HG03378 (cell line): ENCODE measurements around the gene RAD51B.
"Not testable (repeated sequence)": the region's sequence is repeated elsewhere in the genome, so short reads cannot be mapped to it uniquely, and the experiment has no call there.

Source experiments
- ATAC-seq: cut with Tn5 transposase; IDR thresholded peaks from one replicate; pipeline ENCODE4 v1.9.1; 2021; ENCODE audit warnings: mild to moderate bottlenecking, moderate library complexity; ENCODE audit not compliant: unreplicated experiment

RAD51B gene

DNA sequence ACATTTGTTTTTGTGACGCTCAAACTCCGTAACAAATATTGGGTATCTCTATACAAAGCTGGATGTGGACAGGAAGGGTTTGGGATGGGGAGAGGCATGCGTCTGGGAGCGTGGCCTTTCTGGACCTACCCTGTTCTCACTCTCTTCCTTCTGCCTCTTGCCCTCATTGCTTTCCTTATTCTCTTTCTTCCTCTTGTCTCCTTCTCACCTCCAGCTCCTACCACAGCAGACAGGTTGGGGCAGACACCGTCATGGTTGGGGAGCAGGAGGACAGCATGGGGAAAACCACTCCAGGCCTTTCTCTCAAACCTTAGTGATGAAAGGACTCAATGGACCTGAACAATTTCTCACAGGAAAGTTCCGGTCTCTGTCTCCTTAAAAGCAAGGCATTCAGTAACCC lies 465.3 kb downstream of the RAD51B start:
- no peak for ATAC-seq

DNA sequence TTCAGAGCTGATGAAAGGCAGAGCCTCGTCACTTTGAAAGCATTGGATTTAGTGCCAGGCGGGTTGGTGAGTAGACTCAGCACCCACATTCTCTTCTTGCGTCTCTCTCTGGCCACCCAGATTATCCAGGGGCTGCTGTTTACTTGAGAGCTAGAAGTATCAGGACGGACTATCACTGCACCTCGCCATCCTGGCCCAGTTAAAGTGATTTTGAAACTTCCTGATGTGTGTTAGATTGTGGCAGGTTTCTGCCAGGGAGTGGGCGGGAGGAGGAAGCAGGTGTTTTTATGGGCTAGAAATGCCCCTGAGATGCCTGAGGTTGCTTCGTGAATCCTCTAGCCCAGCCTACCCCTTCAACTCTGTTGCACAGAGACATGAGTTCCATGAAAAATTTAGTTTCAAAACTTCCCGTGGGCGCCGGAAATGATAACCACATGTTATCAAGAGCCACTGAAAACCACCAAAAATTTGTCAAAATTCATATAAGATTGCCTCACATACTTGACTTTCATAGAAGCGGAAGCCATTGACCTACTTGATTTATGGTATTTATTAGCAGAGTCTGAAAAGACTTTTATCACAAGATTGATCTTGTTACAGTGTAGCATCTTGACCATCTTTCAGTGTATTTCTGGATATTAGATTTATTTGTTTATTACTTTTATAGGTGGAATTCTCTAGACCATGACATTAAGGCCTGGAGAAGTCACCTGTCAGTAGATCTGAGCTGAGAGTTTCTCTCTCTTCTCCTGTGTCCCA lies 466.0 kb downstream of the RAD51B start:
- no peak for ATAC-seq

DNA sequence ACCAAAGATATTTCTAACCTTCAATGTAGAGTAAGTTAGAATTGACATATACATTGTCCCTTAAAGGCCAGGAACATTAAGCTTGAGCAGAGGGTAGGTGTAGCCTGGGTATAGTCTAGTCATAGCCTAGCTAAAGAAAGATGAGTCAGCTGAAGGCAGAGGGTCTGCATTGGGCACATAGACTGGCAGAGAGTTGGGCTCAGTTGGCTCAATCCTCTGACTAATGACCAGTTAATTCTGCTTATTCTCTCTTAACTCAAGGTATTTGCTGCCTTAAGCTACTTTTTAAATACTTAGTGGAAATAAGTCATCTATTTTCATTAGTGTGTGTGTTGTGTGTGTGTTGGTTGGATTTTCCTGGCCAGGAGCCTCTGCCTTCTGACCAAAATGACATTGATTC lies 467.1 kb downstream of the RAD51B start:
- no peak for ATAC-seq

DNA sequence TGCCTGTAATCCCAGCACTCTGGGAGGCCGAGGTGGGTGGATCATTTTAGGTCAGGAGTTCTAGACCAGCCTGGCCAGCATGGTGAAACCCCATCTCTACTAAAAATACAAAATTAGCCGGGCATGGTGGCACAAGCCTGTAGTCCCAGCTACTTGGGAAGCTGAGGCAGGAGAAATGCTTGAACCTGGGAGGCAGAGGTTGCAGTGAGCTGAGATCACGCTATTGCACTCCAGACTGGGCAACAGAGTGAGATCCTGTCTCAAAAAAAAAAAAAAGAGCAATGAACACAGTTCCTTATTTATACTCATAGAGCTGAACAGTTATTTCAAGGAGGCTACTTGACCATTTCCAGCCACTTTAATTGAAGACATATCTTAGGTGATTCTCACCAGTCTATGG lies 469.9 kb downstream of the RAD51B start:
- not testable (repeated sequence) for ATAC-seq

DNA sequence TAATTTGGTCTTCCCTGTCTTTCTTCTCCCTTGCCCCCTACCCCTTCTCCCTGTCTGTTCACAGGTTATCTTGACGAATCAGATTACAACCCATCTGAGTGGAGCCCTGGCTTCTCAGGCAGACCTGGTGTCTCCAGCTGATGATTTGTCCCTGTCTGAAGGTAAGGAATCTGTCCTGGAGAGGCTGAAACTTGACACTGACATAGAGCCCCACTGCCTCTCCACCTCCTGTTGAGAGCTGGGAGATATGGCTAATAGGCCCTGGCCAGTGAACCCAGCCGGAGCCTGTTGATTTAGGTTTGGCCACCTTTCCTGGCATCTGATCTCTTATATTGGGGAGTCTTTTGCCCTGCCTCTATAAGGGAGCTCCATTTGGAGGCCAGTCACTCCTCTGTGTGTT lies 472.2 kb downstream of the RAD51B start:
- ATAC-seq = no peak

DNA sequence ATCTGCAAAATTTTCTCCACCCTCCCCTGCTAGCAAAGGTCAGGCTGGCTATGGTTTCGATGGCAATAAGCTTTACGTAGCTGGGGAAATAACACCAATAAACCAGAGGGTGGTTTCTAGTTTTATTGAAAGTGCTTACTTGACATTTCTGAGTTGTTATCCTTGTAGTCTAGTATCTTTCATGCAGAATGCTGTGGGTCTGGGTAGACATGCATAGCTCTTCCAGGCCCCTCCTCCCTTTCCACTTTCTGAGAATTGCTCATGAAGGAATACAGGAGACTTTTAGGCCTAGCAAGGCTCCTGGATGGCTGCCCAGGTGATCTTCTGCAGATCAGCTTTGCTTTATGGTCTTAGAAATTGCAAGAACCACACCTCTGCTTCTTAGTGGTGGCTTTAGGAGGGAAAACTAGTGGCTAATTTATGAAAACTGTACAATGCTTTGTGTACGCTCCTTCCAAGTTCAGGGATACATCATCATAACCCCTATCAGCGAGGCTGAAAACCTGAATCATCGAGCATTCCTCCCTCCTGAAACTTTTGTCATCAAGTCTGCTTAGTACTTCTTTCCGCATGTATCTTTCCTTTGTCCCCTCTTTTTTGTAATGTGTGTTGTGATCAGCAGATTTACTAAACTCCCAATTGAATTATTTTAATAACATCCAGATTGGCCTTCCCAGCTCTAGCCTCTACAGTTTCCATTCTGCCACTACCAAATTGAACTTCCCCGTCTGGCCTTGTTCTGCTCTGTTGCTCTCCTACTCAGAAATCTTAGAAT lies 473.0 kb downstream of the RAD51B start:
- no peak for ATAC-seq

DNA sequence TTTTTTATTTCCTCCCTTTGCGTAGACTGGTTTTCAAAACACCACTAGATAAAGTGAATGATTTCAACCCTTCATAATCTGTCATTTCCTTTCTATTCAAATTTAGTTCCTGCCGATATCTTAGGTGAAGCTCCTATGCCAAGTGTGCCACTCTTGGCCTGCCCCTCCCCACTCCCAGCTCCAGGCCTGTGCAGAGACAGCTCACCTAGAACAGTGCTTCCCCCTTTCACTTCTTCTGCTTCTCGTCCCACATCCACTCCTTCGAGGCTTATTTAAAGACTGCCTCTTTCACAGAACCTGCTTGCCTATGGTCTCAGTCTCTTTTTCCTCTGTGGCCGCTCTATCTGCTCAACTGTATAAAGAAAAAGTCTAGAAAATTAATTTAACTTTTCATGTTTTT lies 473.8 kb downstream of the RAD51B start:
- no peak for ATAC-seq

DNA sequence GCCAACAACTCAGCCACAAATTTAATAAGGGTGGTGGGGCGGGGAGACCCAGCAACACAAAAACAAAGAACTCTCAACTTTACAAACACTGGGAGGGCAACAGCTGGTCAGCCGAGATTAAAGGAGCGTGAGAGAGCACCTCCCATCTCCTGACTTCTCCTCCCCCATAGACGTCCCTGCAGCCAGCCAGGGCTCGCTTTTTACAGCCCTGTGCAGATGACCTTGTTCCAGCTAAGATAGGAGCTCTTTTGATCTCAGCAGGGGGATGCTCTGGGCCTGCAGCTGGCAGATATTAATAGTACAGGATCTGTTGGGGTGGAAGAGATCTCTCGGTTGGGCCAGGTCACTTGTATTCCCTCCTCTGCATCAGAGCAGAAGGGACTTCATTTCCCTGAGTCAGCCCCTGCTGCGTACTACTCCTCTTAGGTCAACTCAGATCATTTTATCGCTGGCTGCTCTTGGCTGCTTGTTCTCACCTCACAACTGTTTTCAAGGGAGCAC lies 475.8 kb downstream of the RAD51B start:
- ATAC-seq = no peak

DNA sequence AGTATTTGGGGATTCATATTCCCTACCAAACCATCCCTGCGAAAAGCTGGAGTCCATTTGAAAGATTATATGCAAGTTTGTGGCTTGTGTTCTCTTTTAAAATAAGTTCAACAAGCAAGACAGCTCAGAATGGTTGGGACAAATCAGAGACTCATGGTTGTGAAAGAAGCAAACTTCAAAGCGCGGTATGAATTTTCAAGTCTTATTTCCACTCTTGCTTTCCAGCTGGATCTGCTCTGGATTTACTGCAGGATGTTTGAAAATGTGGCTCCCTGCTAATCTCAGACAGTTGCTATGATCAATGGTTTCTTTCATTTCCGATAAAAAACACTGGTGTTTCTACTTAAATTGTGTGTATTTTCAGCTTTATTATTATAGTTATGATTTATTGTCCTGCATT lies 477.5 kb downstream of the RAD51B start:
- ATAC-seq = no peak

DNA sequence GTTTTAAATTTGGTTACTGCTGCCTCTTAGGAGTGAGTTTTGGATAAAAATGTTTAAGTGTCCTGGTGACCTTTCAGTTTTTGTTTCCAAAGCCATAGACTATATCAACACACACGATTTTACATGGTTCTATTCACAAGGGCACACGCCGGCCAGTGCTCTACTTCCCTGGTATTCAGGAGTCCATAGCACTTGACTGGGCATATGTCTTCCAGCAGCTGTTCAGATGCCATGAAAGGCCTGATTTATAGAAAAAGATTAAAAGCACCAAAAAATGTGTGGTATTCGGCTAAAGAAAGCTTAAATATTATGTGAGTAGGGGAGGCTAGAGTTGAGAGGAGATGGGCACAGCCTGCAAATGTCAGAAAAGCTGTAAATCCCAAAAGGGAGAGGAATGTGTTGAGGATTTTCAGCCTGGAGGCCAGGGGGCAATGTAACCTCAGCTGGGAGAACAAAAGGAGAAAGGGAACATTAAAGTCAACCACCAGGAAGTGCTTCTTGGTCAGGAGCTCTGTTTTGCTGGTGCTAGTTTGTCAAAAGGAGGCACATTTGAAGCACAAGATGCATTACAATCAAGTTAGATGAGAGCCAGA lies 478.4 kb downstream of the RAD51B start:
- ATAC-seq = no peak

DNA sequence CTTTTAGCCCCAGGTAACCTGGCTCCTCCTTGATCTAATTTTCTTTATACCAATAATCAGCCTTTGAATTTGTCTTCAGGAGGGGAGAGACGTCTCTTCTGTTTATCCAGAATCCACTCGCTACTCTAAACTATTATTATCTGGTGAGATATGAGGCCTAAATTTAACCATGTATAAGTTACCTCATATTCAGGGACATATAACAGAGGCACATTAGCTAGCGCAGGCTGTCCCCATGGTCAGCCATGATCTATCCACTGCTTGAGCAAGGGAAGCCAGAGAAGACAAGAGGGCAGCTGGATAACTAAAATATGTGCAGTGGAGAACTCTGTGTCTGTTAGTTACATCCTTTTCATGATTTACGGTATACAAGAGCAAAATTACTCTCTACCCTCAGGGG lies 481.0 kb downstream of the RAD51B start:
- ATAC-seq = no peak

DNA sequence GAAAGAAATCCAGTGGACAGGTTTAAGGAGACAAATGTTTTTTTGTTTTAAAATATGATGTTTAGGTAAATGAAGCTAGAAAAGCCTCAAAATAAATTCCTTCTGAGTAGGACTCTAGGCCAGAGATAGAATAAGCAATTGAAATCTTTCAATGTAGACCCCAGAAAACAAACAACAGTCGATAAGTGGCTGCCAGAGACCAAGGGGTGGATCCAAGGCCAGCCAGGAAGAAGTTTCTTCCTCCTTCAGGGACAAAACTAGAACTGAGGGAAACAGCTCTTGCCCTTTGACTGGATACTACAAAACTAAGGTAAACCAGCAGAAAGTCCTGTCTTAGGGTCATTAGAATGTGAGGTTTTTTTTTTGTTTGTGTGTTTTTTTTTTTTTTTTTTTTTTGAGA lies 481.6 kb downstream of the RAD51B start:
- no peak for ATAC-seq

DNA sequence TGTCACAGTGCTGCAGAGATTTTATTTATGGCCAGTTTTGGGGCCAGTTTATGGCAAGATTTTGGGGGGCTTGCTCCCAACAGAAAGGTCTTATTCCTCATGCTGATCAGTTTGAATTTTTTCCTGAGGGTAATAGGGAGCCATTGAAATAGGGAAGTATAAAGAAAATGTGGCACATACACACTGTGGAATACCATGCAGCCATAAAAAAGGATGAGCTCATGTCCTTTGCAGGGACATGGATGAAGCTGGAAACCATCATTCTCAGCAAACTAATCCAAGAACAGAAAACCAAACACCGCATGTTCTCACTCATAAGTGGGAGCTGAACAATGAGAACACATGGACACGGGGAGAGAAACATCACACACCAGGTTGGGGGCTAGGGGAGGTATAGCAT lies 483.4 kb downstream of the RAD51B start:
- not testable (repeated sequence) for ATAC-seq

DNA sequence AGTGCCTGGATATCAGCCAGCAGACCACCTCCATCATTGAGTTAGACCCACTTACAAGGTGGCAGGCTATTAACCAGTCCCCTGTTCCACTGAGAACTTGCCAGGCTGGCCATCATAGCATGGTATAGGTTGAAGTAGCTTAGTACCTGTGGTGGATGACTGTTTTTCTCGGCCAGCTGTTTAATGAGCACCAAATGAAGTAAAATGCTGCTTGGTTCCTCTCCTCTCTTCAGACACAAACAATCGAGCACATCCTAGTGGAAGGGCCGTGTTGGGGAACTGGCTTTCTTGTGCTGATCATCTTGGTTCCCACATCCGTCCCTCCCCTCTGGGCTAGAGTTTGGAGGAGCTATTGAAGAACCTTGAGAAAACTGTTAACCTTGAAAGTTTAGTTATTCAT lies 486.2 kb downstream of the RAD51B start:
- peak; percentile 24 for ATAC-seq

DNA sequence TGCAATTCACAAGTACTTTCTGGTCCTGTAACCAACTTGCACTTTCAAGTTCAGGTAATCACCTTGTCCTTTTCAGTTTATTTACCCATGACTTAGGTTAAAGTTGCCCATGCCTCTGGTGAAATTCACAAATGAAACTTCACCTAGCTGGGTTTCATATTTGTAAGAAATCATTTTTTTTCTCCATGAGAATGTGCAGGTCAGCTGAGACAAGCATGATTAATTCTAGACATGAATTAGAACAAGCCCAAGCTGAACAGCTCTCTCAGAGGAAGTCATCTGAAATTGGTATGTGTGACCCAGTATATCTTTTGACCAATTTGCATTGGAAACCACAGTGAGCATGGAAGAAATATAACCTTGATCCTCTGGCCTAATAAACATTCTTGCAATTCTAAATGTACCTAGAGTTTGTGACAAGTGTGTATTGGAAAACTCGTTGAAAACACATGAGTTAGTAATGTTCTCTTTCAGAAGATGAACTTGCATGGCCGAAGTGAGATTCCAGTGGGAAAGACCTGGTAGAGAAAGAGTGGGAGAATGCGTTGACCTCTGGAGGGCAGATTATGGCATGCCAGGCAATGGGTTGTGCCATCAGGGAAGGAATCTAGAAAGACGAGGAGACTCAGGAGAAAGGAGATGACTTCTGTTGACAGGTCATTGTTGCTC lies 486.8 kb downstream of the RAD51B start:
- peak; percentile 77 for ATAC-seq

DNA sequence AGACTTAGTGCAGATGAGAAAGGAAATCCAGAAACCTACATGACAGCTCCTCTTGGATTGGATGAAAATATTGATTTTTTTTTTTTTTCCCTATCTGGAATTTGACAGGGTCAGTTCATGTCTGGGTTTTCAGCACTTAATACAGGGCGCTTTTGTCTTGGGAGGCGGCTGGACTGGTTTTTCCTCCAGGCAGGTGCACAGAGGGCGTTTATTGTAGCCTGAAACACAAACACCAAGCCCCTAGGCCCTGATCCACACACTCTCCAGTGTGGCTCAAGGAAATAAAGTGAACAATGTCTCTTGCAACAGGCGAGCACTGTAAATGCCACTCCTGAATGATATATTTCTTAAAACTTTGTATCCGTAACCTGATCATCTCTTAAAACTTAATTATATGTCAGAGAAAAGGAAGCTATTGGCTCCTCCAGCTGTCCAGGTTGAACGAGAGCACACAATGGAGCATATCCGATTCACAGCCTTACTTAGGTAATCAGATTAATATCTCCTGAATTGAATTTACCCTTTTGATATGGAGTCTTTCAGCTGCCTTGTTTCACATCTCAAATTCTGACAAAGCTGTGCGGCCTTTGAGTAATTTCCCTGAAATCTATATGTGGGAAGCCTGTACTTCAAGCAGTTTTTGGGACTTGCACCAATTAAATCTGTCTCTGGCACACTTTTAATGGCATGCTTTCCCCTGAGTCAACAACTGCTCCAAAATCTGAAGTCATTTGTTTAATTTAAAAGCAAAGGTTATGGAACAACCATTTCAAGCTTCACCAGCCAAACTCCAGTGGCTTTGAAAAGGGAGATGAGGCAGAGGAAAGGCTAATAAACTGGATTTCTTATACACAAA lies 487.6 kb downstream of the RAD51B start:
- no peak for ATAC-seq

DNA sequence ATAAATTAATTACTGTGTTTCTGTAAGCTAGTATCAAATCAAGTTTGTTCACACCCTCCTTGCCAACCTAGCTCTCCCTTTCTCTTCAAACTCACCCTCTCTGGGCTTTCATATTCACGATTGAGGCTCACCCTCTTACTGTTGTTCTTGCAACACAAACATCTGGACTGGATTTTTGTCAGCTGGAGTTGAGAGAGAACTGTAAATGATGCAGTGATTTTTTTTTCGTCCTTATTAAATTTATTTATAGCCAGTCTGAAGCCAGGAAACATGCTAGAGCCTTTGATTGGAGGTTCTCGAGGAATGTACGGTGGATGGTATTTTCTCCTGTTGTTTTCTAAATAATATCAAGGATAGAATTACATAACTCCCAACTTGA lies 488.2 kb downstream of the RAD51B start:
- ATAC-seq = no peak

DNA sequence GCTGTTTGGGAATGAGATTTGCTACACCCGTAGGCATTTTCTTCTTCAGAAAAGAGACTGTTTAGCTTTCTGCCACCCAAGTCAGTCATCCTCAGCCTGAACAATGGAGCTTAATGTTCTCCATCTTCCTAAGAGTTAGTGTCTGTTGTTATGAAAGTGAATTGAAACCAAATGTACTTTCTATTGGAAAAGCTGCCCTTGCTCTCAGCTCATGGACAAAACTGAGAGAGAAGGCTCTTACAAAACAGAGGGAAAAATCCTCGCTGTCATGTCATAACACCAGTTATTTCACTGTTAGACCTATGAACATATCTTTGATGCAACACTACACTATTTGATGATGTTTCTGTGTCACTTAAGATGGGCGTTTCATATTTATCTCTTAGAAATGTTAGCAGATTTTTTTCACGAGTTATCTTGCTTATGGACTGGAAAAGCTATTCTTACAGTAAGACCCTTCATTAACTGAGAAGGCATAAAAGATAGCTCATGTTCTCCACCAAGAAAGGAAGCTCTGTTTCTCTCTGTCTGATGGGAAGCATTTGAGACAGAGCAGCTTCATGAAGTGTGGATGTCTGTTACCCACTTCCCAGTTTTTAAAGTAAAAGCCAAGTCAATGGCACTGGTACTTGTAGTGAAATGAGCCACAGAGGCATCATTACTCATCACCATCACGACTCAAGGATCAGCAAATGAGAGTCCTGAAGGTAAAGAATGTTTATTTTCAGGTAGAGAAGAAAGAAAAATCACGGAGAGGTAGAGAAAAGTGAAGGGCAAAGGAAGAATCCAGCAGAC lies 489.3 kb downstream of the RAD51B start:
- no peak for ATAC-seq

DNA sequence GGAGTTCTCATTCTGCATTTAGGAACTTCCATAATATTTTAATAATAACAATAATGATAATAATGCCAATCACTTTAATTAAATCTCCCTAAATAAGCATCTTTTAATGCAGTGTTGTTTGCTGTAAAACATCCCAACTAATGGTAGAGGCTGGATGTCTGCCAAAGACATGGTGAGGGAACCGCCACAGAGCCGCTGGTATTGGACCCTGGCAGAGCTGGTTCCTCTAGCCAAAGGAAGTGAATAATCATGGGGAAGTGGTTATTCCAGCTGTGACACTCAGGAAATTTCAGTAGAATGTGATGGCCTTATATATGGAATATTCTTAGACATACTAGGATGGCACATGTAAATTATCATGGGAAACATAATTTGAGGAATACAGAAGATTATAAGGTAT lies 490.0 kb downstream of the RAD51B start:
- ATAC-seq = no peak

DNA sequence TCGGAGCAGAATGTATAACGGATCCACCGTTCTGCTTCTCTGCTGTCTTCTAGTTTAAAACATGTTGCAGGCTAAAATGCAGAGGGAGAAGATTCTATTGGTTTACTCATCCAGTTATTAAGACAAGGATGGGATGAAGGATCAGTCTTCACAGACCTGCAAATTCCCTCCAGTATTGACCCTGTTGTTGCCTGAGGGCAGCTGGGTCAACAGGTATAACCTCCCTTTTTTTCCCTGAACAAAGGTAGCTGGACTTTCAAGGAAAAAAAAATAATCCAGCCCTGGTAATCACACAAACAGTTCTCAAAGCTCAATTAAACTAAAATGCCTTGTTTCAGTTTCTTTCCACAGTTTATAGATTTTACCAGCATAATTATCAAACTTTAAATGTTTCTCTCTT lies 492.7 kb downstream of the RAD51B start:
- no peak for ATAC-seq
